C4-2B (cell line): ENCODE measurements around the gene PHETA2.

ENCODE experiments used
- CTCF ChIP-seq: fragments of 450-650 bp; conservative IDR thresholded peaks from 2 replicates; pipeline ENCODE4 v1.5.1; 2017; ENCODE audit warnings: mild to moderate bottlenecking
- ZFX ChIP-seq: fragments of 450-650 bp; IDR thresholded peaks from 2 replicates; pipeline ENCODE4 v1.6.1; 2017

- TF ChIP-seq CTCF: no peak
- TF ChIP-seq ZFX: no peak
Measured at GRCh38 chr22:42069801-42070516, 4.1 kb upstream of the PHETA2 start.
